SH-SY5Y (cell line): Measurements from ENCODE around the gene BSN.

ENCODE experiments used
- GATA2 ChIP-seq: IDR thresholded peaks from 2 replicates; pipeline ENCODE4 v1.6.1; 2011; ENCODE audit warnings: mild to moderate bottlenecking, low read depth, low read length
- GATA3 ChIP-seq: IDR thresholded peaks from 2 replicates; pipeline ENCODE4 v1.6.1; 2011; ENCODE audit warnings: low read depth, mild to moderate bottlenecking, low read length, moderate library complexity

GRCh38 chr3:49620728-49621127 is 66.5 kb downstream of the BSN start:
- TF ChIP-seq GATA2 (no peak), GATA3 (no peak)
